Vagina (tissue), 2 donors: ENCODE results near the gene MID1. TPM values are rescaled to one million over a fixed set of nuclear protein-coding genes. Genes with fewer than 3 reads are reported as not detected.

ENCODE experiments used
- DNase-seq, 2 donors: peaks; one replicate each; pipeline ENCODE4 v3.0.0-alpha.2; 2017; ENCODE audit errors: extremely low spot score in 2 of 2
- H3K27ac ChIP-seq: fragments of 200-600 bp; sonication (generic); one replicate; pipeline ENCODE4 v1.5.1; 2019
- H3K27me3 ChIP-seq: fragments of 200-600 bp; sonication (generic); one replicate; pipeline ENCODE4 v1.5.1; 2019
- H3K36me3 ChIP-seq, 2 donors: fragments of 200-600 bp; sonication (generic); one replicate each; pipeline ENCODE4 v1.5.1; 2017 to 2019
- H3K4me1 ChIP-seq: fragments of 200-600 bp; sonication (generic); one replicate; pipeline ENCODE4 v1.5.1; 2019
- H3K4me3 ChIP-seq, 2 donors: fragments of 200-600 bp; sonication (generic); 1 replicate in 1 of 2; 2 replicates in 1 of 2; pipeline ENCODE4 v1.5.1; 2016 to 2019
- H3K9me3 ChIP-seq: fragments of 200-600 bp; sonication (generic); one replicate; pipeline ENCODE4 v1.5.1; 2019
- CTCF ChIP-seq, 3 experiments: fragments of 450-650 bp in 2 of 3; fragments of 200-600 bp in 1 of 3; sonication (generic) in 1 of 3; IDR thresholded peaks; one replicate each; pipeline ENCODE4 v1.5.1; 2017 to 2019; ENCODE audit warnings: antibody characterized with exemption in 3 of 3, mild to moderate bottlenecking in 2 of 3, moderate library complexity in 2 of 3
- POLR2A ChIP-seq, 2 donors: fragments of 450-650 bp; IDR thresholded peaks; one replicate each; pipeline ENCODE4 v1.6.1; 2017; ENCODE audit warnings: antibody characterized with exemption in 2 of 2, mild to moderate bottlenecking in 2 of 2, moderate library complexity in 2 of 2
- POLR2AphosphoS5 ChIP-seq, 2 donors: sonication (generic); formaldehyde crosslinking; IDR thresholded peaks; one replicate each; pipeline ENCODE4 v1.9.0; 2017; ENCODE audit warnings: antibody characterized with exemption in 2 of 2, mild to moderate bottlenecking in 2 of 2, low read depth in 1 of 2; ENCODE audit not compliant: insufficient read depth in 1 of 2
- intact Hi-C: fragments of 100-400 bp; cut with DNase I; formaldehyde crosslinking; loops from one replicate; pipeline ENCODE4 v1.15.1; 2023
- total RNA-seq: library from RNA; depleted of rRNA; stranded (reverse); fragments of >200 nt; gene quantifications from one replicate; pipeline ENCODE4 v1.2.3, GENCODE V29; 2016

MID1 gene
- total RNA-seq, 1 donor from 2014 or later, result 16.2 TPM

GRCh38 chrX:10579112-10580011, 41.0 kb downstream of the MID1 start:
- Histone ChIP-seq H3K36me3 (no peaks in the 10 kb centered on the region), H3K27ac (peak overlapping the region; percentile 32), H3K27me3 (no peaks in the 10 kb centered on the region), H3K4me3 (no peak overlapping the region), H3K4me1 (peaks cover 7% of the 10 kb centered on the region), H3K9me3 (no peaks in the 10 kb centered on the region)
- intact Hi-C loops, result no loop called here
- TF ChIP-seq CTCF (IDR thresholded peaks at IDR 0.05) (no peak), POLR2A (IDR thresholded peaks at IDR 0.05) (no peak), POLR2AphosphoS5 (IDR thresholded peaks at IDR 0.05; ENCODE audit: insufficient read depth in 1 of 2, low read depth in 1 of 2) (no peak)
- DNase-seq, result no peak

DNA sequence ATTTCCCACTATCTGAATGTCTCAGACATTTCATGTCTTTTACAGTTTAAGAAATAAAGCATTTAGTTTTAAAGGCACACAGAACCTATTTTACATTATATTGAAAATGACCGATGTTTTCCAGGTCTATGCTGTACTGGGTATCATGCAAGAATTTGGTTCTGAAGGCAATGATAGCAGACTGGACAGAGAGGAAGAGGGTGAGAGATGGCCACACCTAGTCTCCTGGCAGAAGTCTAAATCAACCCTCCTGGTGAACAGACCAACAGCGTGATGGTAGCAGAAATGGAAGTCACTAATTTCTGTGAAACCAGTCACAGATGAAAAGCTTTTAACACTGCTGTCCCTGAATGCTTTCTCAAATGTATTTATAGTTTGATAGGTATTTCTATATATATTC, 41.9 kb downstream of the MID1 start:
- TF ChIP-seq POLR2A (IDR thresholded peaks at IDR 0.05) (no peak), CTCF (IDR thresholded peaks at IDR 0.05) (no peak), POLR2AphosphoS5 (IDR thresholded peaks at IDR 0.05; ENCODE audit: insufficient read depth in 1 of 2, low read depth in 1 of 2) (no peak)
- H3K9me3 ChIP-seq, result no peaks in the 10 kb centered on the region
- H3K27ac ChIP-seq, result no peak overlapping the region

DNA sequence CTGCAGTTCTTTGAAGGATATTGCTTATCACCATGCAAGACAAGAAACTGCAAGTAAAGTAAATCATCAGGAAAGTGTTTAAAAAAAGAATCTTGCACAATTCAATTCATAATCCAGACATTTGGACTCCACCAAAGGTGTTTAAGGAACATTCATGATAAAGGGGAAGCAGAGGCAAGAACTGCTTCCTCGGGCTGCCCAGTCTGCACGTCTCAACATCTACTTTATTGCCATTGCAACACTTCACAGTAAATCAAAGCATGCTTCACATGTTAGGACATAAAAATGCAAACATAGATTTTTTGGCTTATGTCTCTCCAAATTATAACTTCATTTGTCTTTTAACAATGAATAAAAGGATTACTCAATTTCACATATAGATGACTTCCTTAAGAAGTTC, 42.5 kb downstream of the MID1 start:
- Histone ChIP-seq H3K27me3 (no peaks in the 10 kb centered on the region), H3K4me1 (peaks cover 7% of the 10 kb centered on the region), H3K27ac (no peak overlapping the region), H3K9me3 (no peaks in the 10 kb centered on the region), H3K36me3 (no peaks in the 10 kb centered on the region), H3K4me3 (no peak overlapping the region)
- intact Hi-C loops, result no loop called here
- TF ChIP-seq POLR2AphosphoS5 (IDR thresholded peaks at IDR 0.05; ENCODE audit: insufficient read depth in 1 of 2, low read depth in 1 of 2) (peak in 1 of 2 donors; percentile 44), POLR2A (IDR thresholded peaks at IDR 0.05) (no peak)
- no peak for DNase-seq

More for the DNA sequence above, 41.9 kb downstream of the MID1 start:
- H3K4me1 ChIP-seq, result peaks cover 7% of the 10 kb centered on the region
- intact Hi-C loops, result no loop called here
- H3K36me3 ChIP-seq, result no peaks in the 10 kb centered on the region
- H3K4me3 ChIP-seq, result no peak overlapping the region
- H3K27me3 ChIP-seq, result no peaks in the 10 kb centered on the region
- DNase-seq, result no peak

- peaks cover 7% of the 10 kb centered on the region for H3K4me1 ChIP-seq
- DNase-seq, result no peak
- H3K9me3 ChIP-seq, result no peaks in the 10 kb centered on the region
- no peaks in the 10 kb centered on the region for H3K27me3 ChIP-seq
- H3K36me3 ChIP-seq, result no peaks in the 10 kb centered on the region
- TF ChIP-seq POLR2AphosphoS5 (IDR thresholded peaks at IDR 0.05; ENCODE audit: insufficient read depth in 1 of 2, low read depth in 1 of 2) (no peak), CTCF (IDR thresholded peaks at IDR 0.05) (peak in 1 of 3 experiments; percentile 6)
- H3K4me3 ChIP-seq, result no peak overlapping the region
- intact Hi-C loops, result no loop called here
- no peak overlapping the region for H3K27ac ChIP-seq
These were observed 43.5 kb downstream of the MID1 start for GRCh38 chrX:10576777-10577447.

DNA sequence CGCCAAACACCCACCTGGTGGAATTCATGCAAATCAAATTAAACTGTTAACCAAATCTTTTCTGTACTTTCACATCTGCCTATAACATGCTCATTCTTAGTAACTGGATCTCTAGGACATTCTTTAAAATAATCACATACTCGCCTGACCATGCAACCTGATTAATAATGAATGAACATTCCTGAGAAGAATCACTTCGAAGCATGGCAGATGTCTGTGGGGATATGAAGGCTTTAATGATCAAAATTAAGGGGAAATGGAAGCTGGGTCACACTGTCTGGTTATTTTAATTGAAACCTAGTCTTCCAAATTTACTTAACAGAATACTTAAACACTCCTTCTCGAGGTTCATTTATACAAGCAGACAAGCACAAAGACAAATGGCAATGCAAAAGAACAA, 44.2 kb downstream of the MID1 start:
- DNase-seq, result no peak
- Histone ChIP-seq H3K27me3 (no peaks in the 10 kb centered on the region), H3K4me3 (no peak overlapping the region), H3K36me3 (no peaks in the 10 kb centered on the region), H3K27ac (no peak overlapping the region), H3K4me1 (peaks cover 7% of the 10 kb centered on the region), H3K9me3 (no peaks in the 10 kb centered on the region)
- TF ChIP-seq POLR2A (IDR thresholded peaks at IDR 0.05) (no peak), POLR2AphosphoS5 (IDR thresholded peaks at IDR 0.05; ENCODE audit: insufficient read depth in 1 of 2, low read depth in 1 of 2) (no peak), CTCF (IDR thresholded peaks at IDR 0.05) (no peak)
- intact Hi-C loops, result no loop called here
